ENCODE data around the gene HAUS3. TPM values are rescaled to one million over a fixed set of nuclear protein-coding genes. Genes with fewer than 3 reads are reported as not detected.
"Not testable (repeated sequence)": the region's sequence is repeated elsewhere in the genome, so short reads cannot be mapped to it uniquely, and the experiment has no call there.

The HAUS3 gene
- total and polyA plus RNA-seq, 10 of the 15 experiments (the other 5 are each of a cell fraction or from before 2014, with no cell fraction given), result 4.2 to 23.9 (median 12.3) TPM

GRCh38 chr4:2212831-2213230 is 29.1 kb downstream of the HAUS3 start:
- CTCF ChIA-PET, result no interaction called here
- Histone ChIP-seq H3K4me3 (no peak overlapping the region), H2AFZ (ENCODE audit: control insufficient read depth, low read depth, low read length) (no peak overlapping the region), H3K4me1 (ENCODE audit: control insufficient read depth, insufficient read depth, low read length) (no peaks in the 10 kb centered on the region), H3K9ac (ENCODE audit: control insufficient read depth, insufficient read depth, low read length) (no peak overlapping the region), H3K36me3 (ENCODE audit: control insufficient read depth in 2 of 2, insufficient read depth in 2 of 2, low read length in 1 of 2) (no peaks in the 10 kb centered on the region), H3K79me2 (ENCODE audit: control insufficient read depth, insufficient read depth, low read length) (no peaks in the 10 kb centered on the region), H3K27me3 (replicated peaks in 1 of 2; ENCODE audit: control insufficient read depth in 2 of 2, insufficient read depth in 2 of 2, low read length in 1 of 2) (no peaks in the 10 kb centered on the region), H3K9me3 (replicated peaks; ENCODE audit: control insufficient read depth, insufficient read depth, low read length) (no peaks in the 10 kb centered on the region), H3K27ac (ENCODE audit: control insufficient read depth, insufficient read depth) (no peak overlapping the region), H3K4me2 (ENCODE audit: control insufficient read depth, insufficient read depth) (no peak overlapping the region), H4K20me1 (ENCODE audit: control insufficient read depth, insufficient read depth) (no peaks in the 10 kb centered on the region)
- SMC1A ChIA-PET (ENCODE audit: uncharacterized antibody, unreplicated experiment), result interaction anchor here (1.4 kb wide), 1 partner anchor 11 kb away, joined by 3 read pairs; no protein-coding TSS in a partner anchor
- RAD21 ChIA-PET (ENCODE audit: unreplicated experiment), result no interaction called here
- DNase-seq (ENCODE audit: low read depth, low spot score) (no peak), ATAC-seq (no peak), FAIRE-seq (no peak)
- 17% methylated on average over 1 of the region's 1 CpG for WGBS (ENCODE audit: insufficient coverage, insufficient replicate concordance, low lambda C conversion rate, missing lambda C conversion rate)
- in situ Hi-C loops (cut with MboI) (no loop called here), intact Hi-C loops (cut with micrococcal nuclease; ENCODE audit: unreplicated experiment) (no loop called here)
- TF ChIP-seq MEF2B (IDR thresholded peaks at IDR 0.05; ENCODE audit: partially characterized antibody, poor library complexity, severe bottlenecking), result no peak
- TF ChIP-seq, protein P1, sequence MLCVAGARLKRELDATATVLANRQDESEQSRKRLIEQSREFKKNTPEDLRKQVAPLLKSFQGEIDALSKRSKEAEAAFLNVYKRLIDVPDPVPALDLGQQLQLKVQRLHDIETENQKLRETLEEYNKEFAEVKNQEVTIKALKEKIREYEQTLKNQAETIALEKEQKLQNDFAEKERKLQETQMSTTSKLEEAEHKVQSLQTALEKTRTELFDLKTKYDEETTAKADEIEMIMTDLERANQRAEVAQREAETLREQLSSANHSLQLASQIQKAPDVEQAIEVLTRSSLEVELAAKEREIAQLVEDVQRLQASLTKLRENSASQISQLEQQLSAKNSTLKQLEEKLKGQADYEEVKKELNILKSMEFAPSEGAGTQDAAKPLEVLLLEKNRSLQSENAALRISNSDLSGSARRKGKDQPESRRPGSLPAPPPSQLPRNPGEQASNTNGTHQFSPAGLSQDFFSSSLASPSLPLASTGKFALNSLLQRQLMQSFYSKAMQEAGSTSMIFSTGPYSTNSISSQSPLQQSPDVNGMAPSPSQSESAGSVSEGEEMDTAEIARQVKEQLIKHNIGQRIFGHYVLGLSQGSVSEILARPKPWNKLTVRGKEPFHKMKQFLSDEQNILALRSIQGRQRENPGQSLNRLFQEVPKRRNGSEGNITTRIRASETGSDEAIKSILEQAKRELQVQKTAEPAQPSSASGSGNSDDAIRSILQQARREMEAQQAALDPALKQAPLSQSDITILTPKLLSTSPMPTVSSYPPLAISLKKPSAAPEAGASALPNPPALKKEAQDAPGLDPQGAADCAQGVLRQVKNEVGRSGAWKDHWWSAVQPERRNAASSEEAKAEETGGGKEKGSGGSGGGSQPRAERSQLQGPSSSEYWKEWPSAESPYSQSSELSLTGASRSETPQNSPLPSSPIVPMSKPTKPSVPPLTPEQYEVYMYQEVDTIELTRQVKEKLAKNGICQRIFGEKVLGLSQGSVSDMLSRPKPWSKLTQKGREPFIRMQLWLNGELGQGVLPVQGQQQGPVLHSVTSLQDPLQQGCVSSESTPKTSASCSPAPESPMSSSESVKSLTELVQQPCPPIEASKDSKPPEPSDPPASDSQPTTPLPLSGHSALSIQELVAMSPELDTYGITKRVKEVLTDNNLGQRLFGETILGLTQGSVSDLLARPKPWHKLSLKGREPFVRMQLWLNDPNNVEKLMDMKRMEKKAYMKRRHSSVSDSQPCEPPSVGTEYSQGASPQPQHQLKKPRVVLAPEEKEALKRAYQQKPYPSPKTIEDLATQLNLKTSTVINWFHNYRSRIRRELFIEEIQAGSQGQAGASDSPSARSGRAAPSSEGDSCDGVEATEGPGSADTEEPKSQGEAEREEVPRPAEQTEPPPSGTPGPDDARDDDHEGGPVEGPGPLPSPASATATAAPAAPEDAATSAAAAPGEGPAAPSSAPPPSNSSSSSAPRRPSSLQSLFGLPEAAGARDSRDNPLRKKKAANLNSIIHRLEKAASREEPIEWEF (IDR thresholded peaks at IDR 0.05; ENCODE audit: insufficient replicate concordance, low read depth, low read length), result no peak
- TF ChIP-seq ATF3 (IDR thresholded peaks at IDR 0.05; ENCODE audit: borderline replicate concordance, extremely low read depth, low read depth, low read length), result no peak
- TF ChIP-seq CREB1 (IDR thresholded peaks at IDR 0.05; ENCODE audit: low read depth), result no peak
- TF ChIP-seq PML (IDR thresholded peaks at IDR 0.05; ENCODE audit: low read length), result no peak
- TF ChIP-seq, protein P2, sequence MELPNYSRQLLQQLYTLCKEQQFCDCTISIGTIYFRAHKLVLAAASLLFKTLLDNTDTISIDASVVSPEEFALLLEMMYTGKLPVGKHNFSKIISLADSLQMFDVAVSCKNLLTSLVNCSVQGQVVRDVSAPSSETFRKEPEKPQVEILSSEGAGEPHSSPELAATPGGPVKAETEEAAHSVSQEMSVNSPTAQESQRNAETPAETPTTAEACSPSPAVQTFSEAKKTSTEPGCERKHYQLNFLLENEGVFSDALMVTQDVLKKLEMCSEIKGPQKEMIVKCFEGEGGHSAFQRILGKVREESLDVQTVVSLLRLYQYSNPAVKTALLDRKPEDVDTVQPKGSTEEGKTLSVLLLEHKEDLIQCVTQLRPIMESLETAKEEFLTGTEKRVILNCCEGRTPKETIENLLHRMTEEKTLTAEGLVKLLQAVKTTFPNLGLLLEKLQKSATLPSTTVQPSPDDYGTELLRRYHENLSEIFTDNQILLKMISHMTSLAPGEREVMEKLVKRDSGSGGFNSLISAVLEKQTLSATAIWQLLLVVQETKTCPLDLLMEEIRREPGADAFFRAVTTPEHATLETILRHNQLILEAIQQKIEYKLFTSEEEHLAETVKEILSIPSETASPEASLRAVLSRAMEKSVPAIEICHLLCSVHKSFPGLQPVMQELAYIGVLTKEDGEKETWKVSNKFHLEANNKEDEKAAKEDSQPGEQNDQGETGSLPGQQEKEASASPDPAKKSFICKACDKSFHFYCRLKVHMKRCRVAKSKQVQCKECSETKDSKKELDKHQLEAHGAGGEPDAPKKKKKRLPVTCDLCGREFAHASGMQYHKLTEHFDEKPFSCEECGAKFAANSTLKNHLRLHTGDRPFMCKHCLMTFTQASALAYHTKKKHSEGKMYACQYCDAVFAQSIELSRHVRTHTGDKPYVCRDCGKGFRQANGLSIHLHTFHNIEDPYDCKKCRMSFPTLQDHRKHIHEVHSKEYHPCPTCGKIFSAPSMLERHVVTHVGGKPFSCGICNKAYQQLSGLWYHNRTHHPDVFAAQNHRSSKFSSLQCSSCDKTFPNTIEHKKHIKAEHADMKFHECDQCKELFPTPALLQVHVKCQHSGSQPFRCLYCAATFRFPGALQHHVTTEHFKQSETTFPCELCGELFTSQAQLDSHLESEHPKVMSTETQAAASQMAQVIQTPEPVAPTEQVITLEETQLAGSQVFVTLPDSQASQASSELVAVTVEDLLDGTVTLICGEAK (IDR thresholded peaks at IDR 0.05; ENCODE audit: borderline replicate concordance), result no peak
- BruUV-seq (replicated peaks), result no TSS peak
- POLR2A ChIA-PET, result no interaction called here

DNA sequence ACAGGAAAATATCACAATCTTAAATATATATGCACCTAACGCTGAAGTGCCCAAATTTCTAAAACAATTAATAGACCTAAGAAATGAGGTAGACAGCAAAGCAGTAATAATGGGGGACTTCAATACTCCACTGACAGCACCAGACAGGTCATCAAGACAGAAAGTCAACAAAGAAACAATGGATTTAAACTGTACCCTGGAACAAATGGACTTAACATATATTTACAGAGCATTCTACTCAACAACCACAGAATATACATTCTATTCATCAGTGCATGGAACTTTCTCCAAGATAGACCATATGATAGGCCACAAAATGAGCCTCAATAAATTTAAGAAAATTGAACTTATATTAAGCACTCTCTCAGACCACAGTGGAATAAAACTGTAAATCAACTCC is 39.1 kb downstream of the HAUS3 start:
- RAD21 ChIA-PET (ENCODE audit: unreplicated experiment); H3K9ac ChIP-seq (ENCODE audit: control insufficient read depth, insufficient read depth, low read length); H3K27me3 ChIP-seq (replicated peaks in 1 of 2; ENCODE audit: control insufficient read depth in 2 of 2, insufficient read depth in 2 of 2, low read length in 1 of 2); ATAC-seq; CTCF ChIA-PET; FAIRE-seq; H3K9me3 ChIP-seq (replicated peaks; ENCODE audit: control insufficient read depth, insufficient read depth, low read length); H3K4me3 ChIP-seq; H2AFZ ChIP-seq (ENCODE audit: control insufficient read depth, low read depth, low read length); DNase-seq (ENCODE audit: low read depth, low spot score); H4K20me1 ChIP-seq (ENCODE audit: control insufficient read depth, insufficient read depth); H3K27ac ChIP-seq (ENCODE audit: control insufficient read depth, insufficient read depth); intact Hi-C loops (cut with micrococcal nuclease; ENCODE audit: unreplicated experiment); H3K4me1 ChIP-seq (ENCODE audit: control insufficient read depth, insufficient read depth, low read length); BruUV-seq (replicated peaks); in situ Hi-C loops (cut with MboI); H3K36me3 ChIP-seq (ENCODE audit: control insufficient read depth in 2 of 2, insufficient read depth in 2 of 2, low read length in 1 of 2); H3K4me2 ChIP-seq (ENCODE audit: control insufficient read depth, insufficient read depth); H3K79me2 ChIP-seq (ENCODE audit: control insufficient read depth, insufficient read depth, low read length): not testable (repeated sequence)
- ChIA-PET POLR2A (interaction anchor here (0.7 kb wide), 1 partner anchor 375 kb away, joined by 9 read pairs; no protein-coding TSS in a partner anchor), SMC1A (ENCODE audit: uncharacterized antibody, unreplicated experiment) (interaction anchor here (1.6 kb wide), 1 partner anchor 15 kb away, joined by 3 read pairs; no protein-coding TSS in a partner anchor)
- WGBS (ENCODE audit: insufficient coverage, insufficient replicate concordance, low lambda C conversion rate, missing lambda C conversion rate), result 100% methylated on average over 1 of the region's 1 CpG

All from GM12878 (cell line).